Fibroblast of villous mesenchyme (primary cell): Measurements from ENCODE around the gene IRAG1. TPM values are rescaled to one million over a fixed set of nuclear protein-coding genes. Genes with fewer than 3 reads are reported as not detected.

Experiments used
- DNase-seq: peaks from one replicate; pipeline ENCODE4 v3.0.0-alpha.2; 2010; ENCODE audit warnings: low read depth
- H3K4me3 ChIP-seq: 2 replicates; pipeline ENCODE4 v1.5.1; 2011; ENCODE audit warnings: low read depth, mild to moderate bottlenecking, low read length
- total RNA-seq: library from RNA; depleted of rRNA; stranded (reverse); fragments of >200 nt; gene quantifications from 2 replicates; pipeline ENCODE4 v1.2.3, GENCODE V29; 2012
- TF ChIP-seq, protein P1 (sequence below): IDR thresholded peaks from 2 replicates; pipeline ENCODE4 v1.5.1; 2012; ENCODE audit warnings: low read depth, mild to moderate bottlenecking, low read length; ENCODE audit not compliant: insufficient read depth

IRAG1 gene
- total RNA-seq, 1 donor: 89.4 TPM

DNA sequence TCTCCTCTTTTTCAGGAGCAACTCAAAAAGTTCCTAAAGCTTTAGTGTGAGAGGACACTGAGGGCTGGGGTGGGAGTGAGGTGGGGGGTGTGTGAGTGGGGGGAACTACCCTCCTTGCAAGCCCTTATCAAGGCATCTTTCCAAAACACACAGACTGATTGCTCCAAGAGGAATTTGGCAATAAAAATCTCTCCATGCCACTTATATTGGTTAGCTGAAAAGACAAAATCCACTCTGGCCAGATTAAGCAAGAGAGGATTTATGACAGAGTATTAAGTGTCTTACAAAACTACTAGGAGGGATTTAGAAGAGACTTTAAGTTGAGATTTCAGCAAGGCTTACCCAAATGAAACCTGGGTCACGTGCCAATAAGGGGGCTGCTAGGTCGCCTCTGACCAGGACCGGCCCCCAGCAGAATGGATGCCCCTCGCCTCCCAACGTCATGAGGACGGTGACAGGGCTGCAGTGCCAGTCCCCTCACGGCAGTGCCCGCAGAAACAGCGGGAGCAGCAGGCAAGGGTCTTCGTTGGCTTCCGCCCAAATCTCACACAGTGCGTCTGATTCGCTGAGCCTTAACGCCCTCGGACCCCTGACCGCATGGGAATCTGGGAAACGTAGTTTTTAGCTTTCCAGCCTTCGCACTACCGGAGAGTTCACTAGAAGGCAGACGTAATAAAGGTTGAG is 35.4 kb upstream of the IRAG1 start:
- peak overlapping the region; percentile 47 for H3K4me3 ChIP-seq
- peak; percentile 92 for DNase-seq
- TF ChIP-seq, protein P1, sequence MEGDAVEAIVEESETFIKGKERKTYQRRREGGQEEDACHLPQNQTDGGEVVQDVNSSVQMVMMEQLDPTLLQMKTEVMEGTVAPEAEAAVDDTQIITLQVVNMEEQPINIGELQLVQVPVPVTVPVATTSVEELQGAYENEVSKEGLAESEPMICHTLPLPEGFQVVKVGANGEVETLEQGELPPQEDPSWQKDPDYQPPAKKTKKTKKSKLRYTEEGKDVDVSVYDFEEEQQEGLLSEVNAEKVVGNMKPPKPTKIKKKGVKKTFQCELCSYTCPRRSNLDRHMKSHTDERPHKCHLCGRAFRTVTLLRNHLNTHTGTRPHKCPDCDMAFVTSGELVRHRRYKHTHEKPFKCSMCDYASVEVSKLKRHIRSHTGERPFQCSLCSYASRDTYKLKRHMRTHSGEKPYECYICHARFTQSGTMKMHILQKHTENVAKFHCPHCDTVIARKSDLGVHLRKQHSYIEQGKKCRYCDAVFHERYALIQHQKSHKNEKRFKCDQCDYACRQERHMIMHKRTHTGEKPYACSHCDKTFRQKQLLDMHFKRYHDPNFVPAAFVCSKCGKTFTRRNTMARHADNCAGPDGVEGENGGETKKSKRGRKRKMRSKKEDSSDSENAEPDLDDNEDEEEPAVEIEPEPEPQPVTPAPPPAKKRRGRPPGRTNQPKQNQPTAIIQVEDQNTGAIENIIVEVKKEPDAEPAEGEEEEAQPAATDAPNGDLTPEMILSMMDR: no peak

DNA sequence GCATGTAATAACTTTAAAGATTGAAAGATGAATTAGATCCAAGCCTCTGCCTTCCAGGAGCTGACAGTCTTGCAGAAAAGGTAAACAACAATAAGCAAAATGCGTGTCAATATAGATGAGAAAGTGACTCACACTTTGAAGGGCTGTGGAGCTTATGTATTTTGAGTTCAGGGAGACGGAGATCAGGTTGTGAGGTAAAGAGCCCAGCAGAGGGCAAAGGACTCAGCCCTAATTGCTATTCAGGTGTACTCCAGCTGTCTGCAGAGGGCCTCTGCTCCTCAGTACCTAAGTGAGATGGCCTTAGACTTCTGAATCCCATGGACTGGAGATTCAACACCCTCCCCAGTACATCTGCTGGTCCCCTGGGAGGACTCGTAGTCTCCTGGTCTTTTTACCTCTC is 34.6 kb upstream of the IRAG1 start:
- TF ChIP-seq, protein P1: peak; percentile 15
- peak; percentile 37 for DNase-seq
- no peak overlapping the region for H3K4me3 ChIP-seq

DNA sequence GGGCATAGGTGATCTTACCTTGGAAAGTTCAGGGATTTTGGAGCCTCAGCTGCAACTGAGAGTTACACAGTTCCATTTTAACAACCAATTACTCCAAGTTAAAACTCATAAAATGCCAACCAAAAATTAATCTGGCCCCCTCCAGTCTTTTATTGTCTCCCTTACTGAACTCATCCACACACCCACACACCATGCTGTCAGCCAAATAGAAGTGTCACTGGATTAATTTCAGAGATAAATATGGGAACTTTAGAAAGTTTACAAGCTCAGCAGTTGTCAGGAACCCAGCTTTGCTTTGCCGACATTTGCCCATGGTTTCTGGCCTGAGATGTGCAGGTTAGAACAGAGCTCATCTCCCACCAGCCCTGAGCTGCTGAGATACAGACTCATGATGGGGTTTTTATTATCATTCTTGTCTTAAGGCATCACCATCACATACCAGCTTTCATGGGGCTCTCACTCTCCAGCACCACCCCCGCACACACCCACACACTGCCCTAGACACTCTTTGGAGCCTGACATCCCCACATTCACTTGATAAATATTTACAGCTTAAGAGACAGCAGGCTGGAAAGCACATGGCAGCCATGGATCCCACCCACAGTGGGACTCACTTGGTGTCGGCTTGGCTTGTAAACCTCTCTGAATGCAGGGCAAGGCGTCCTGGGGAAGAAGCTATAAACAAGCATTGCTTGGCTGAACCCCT is 33.7 kb upstream of the IRAG1 start:
- TF ChIP-seq, protein P1: no peak
- peak; percentile 94 for DNase-seq

DNA sequence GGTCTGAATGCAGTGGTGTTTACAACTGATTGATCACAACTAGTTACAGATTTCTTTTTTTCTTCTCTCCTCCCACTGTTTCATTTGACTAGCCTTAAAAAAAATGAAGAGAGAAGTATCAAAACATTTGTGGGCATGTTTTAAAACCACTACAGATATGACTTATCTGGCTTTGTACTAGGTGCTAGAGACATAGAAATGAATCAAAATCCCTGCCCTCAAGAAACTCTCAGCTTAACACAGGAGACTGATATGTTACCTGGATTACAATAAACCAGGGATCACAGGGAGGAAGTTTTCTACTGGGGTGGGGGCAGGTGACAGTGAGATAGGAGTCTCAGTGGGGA is 32.3 kb upstream of the IRAG1 start:
- no peak for DNase-seq
- TF ChIP-seq, protein P1: no peak

More for the DNA sequence above, 33.7 kb upstream of the IRAG1 start:
- H3K4me3 ChIP-seq: no peak overlapping the region

DNA sequence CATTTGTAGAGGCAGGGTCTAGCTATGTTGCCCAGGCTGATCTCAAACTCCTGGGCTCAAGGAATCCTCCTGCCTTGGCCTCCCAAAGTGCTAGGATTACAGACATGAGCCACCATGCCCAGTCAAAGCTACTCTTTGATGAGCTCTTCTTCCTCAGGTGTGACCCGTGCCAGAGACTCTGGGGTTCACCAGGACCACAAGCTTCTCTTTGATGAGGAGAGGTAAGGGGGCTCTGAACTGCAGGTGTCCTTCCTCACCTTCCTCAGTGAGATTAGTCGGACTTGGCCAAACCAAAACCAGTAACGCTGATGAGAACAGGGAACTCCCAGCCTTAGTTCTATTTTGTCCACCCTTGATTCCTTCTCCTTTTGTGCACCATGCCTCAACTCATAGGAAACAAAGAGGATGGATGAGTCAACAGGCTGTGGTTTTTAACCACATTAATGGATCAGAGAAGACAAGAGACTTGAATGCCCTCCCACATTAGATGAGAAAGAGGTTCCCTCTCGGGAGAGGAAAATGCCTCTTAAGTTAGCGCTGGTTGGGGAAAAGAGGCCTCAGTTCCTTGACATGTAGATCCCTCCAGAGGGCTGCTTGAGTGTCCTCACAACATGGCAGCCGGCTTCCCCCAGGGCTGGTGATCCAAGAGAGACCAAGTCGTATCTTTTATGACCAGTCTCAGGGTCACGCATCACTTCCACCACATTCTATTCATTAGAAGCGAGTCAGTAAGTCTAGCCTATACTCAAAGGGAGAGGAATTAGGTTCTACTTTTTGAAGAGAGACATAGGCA is 31.8 kb upstream of the IRAG1 start:
- TF ChIP-seq, protein P1: no peak
- DNase-seq: peak; percentile 52
- no peak overlapping the region for H3K4me3 ChIP-seq

More for the DNA sequence above, 32.3 kb upstream of the IRAG1 start:
- no peak overlapping the region for H3K4me3 ChIP-seq

DNA sequence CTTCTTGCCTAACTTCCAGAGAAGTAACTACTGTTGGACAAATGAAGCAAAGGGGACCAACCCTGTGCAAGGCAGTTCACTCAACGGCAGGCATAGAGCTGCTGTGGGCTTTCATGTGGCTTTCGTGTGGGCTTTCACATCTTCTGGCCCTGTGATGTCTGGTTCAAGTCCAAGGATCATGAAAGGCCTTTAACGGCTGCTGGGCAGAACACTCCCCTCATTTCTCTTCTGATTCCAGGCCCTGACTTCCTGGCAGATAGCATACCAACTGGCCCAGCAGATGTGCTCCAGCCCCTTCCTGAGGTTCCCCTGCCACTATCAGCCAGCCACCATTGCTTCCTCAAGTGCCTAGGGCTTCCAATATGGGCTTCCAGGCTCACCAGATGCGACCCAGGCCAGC is 28.8 kb upstream of the IRAG1 start:
- TF ChIP-seq, protein P1: no peak
- no peak for DNase-seq
- H3K4me3 ChIP-seq: no peak overlapping the region
